ENCODE data around the gene MAPK4.

DNA sequence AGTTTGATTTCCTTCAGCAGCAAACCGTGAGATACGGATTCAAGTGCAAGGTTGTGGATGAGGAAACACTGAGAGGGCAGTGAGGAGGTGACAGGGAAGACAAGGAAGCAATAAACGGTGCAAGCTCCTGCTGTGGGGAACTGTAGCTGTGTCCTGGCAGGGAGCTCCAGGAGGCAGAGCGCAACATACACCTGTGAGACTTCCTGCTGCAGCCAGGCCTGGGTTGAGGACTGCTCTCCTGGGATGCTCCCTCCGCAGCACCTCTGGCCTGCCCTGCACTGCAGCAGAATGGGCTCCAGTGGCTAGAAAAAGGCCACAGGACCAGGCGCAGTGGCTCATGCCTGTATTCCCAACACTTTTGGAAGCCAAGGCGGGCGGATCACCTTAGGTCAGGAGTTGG, 174.5 kb downstream of the MAPK4 start:
- TF ChIP-seq POLR2AphosphoS5 (IDR thresholded peaks at IDR 0.05; ENCODE audit: low read depth, low read length) (no peak), POLR2A (IDR thresholded peaks at IDR 0.05; ENCODE audit: low read depth, low read length) (no peak)

All from GM12892 (cell line).